CD4-positive, alpha-beta T cell (primary cell): ENCODE measurements around the gene DMAC2. TPM values are rescaled to one million over a fixed set of nuclear protein-coding genes. Genes with fewer than 3 reads are reported as not detected.

Source experiments
- ATAC-seq: fragments of 200-7000 bp; cut with Tn5 transposase; one replicate; pipeline ENCODE4 v1.10.0; 2022; ENCODE audit warnings: mild to moderate bottlenecking; ENCODE audit not compliant: poor library complexity
- CTCF ChIA-PET: fragments of 350-600 bp; sonication (Branson Sonifier 250); formaldehyde crosslinking; loops from one replicate; lab custom pipeline; 2021; ENCODE audit warnings: antibody characterized with exemption, inconsistent platforms; lab: Charles Lee
- POLR2A ChIA-PET: fragments of 350-600 bp; sonication (Branson Sonifier 250); formaldehyde crosslinking; loops from one replicate; lab custom pipeline; 2021; ENCODE audit warnings: antibody characterized with exemption, inconsistent platforms; lab: Charles Lee
- DNase-seq, 14 experiments: peaks; one replicate each; pipeline ENCODE4 v3.0.0-alpha.2; 2013 to 2020; ENCODE audit warnings: mixed read lengths in 2 of 14
- H3K27ac ChIP-seq, 2 donors: one replicate each; pipeline versions ENCODE4 v1.5.1 to v1.7.0; 2013; ENCODE audit warnings: low read length in 2 of 2, low read depth in 1 of 2, mild to moderate bottlenecking in 1 of 2
- H3K27me3 ChIP-seq, 2 experiments: 1 replicate in 1 of 2; 2 replicates in 1 of 2; pipeline versions ENCODE4 v1.6.1 to v1.7.0; 2013; ENCODE audit warnings: low read length in 2 of 2, control low read depth in 1 of 2, mild to moderate bottlenecking in 1 of 2, moderate library complexity in 1 of 2; ENCODE audit not compliant: insufficient read depth in 2 of 2, control insufficient read depth in 1 of 2
- H3K36me3 ChIP-seq: one replicate; pipeline ENCODE4 v1.6.1; 2013; ENCODE audit warnings: low read length, control low read depth; ENCODE audit not compliant: insufficient read depth
- H3K4me1 ChIP-seq: one replicate; pipeline ENCODE4 v1.6.1; 2013; ENCODE audit warnings: low read length, control low read depth; ENCODE audit not compliant: insufficient read depth
- H3K4me3 ChIP-seq: one replicate; pipeline ENCODE4 v1.5.1; 2013; ENCODE audit warnings: mild to moderate bottlenecking, low read length, moderate library complexity
- H3K9me3 ChIP-seq, 2 experiments: 1 replicate in 1 of 2; 2 replicates in 1 of 2; pipeline versions ENCODE4 v1.6.1 to v1.7.0; 2013; ENCODE audit warnings: low read length in 2 of 2, mild to moderate bottlenecking in 2 of 2, control low read depth in 1 of 2, moderate library complexity in 1 of 2; ENCODE audit not compliant: control insufficient read depth in 1 of 2, insufficient read depth in 1 of 2
- H3K27ac Mint-ChIP-seq: one replicate; pipeline ENCODE4 v1.8.0; 2020; ENCODE audit warnings: mixed read lengths
- H3K27me3 Mint-ChIP-seq: one replicate; pipeline ENCODE4 v1.8.0; 2021; ENCODE audit warnings: mixed read lengths
- H3K36me3 Mint-ChIP-seq: one replicate; pipeline ENCODE4 v1.8.0; 2021; ENCODE audit warnings: low read depth, mixed read lengths
- H3K4me1 Mint-ChIP-seq: one replicate; pipeline ENCODE4 v1.8.0; 2021; ENCODE audit warnings: low read depth, mixed read lengths
- H3K4me3 Mint-ChIP-seq: one replicate; pipeline ENCODE4 v1.8.0; 2020; ENCODE audit warnings: mild to moderate bottlenecking, mixed read lengths
- H3K9me3 Mint-ChIP-seq: one replicate; pipeline ENCODE4 v1.8.0; 2020; ENCODE audit warnings: mixed read lengths
- CTCF ChIP-seq: fragments of 200-600 bp; IDR thresholded peaks from one replicate; pipeline ENCODE4 v1.8.0; 2022; ENCODE audit warnings: antibody characterized with exemption, mild to moderate bottlenecking
- intact Hi-C, 2 experiments: fragments of 100-400 bp; cut with DNase I in 1 of 2; cut with micrococcal nuclease in 1 of 2; formaldehyde crosslinking; loops; one replicate each; pipeline versions ENCODE4 v1.15.1 to v1.9.0; 2023 to 2025; cut with DNase I, micrococcal nuclease
- total RNA-seq, 174 experiments: library from RNA in 2 of 174; stranded (reverse) in 2 of 174; gene quantifications; one replicate each; pipeline ENCODE4 v1.2.3 and lab custom pipeline; 2021 to 2026

Gene DMAC2
- total RNA-seq, 2 experiments from 2014 or later = 21.6 to 25.7 TPM

GRCh38 chr19:41449079-41449864 lies 9.6 kb upstream of the DMAC2 start:
- Histone ChIP-seq H3K27me3 (peaks cover 4 to 8% of the 10 kb centered on the region in 2 experiments), H3K36me3 (no peaks in the 10 kb centered on the region), H3K4me1 (peaks cover 20% of the 10 kb centered on the region), H3K9me3 (no peaks in the 10 kb centered on the region), H3K27ac (no peak overlapping the region), H3K4me3 (peak overlapping the region; percentile 32)
- Mint-ChIP-seq H3K4me3 (peak overlapping the region; percentile 73), H3K27ac (no peak overlapping the region), H3K36me3 (no peaks in the 10 kb centered on the region), H3K27me3 (peaks cover 23% of the 10 kb centered on the region), H3K4me1 (no peaks in the 10 kb centered on the region), H3K9me3 (no peaks in the 10 kb centered on the region)
- ChIA-PET CTCF (interaction anchor here (0.6 to 3.7 kb wide), 22 partner anchors 8 to 1886 kb away, joined by 3 to 39 read pairs (median 3); partner anchors contain the start of gene DMAC2), POLR2A (interaction anchor here (0.6 to 2.2 kb wide), 8 partner anchors 9 to 1231 kb away, joined by 3 to 16 read pairs (median 4); partner anchors contain the start of gene CEACAM21)
- peak; percentile 98 for TF ChIP-seq CTCF
- intact Hi-C loops = loop anchor here (1.0 to 2.0 kb wide), 5 partner anchors 114 to 148 kb away; no protein-coding TSS in a partner anchor
- ATAC-seq (peak; percentile 93), DNase-seq (peak; percentile 45 to 83 (median 62))

DNA sequence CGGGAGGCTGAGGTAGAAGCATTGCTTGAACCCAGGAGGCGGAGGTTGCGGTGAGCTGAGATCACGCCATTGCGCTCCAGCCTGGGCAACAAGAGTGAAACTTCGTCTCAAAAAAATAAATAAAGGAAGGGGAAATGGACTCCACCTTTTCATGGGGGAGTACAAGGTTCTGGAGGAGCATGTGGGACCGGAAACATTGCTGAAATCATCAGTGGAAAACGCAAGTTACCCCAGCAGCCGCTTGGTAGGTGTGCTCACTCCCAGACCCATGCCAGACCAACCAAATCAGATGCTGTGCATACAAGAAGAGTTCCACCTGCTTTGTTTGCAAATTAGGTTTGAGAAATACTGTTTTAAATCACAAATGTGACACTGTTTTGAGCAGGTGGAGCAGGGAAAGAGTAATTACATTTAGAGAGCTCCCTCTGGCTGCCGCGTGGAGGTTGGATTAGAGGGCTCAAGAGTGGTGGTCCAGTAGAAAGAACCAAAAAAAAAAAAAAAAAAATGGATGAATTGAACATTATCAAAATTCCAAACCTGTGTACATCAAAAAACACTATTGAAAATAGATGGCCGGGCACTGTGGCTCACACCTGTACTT lies 8.1 kb upstream of the DMAC2 start:
- POLR2A ChIA-PET = interaction anchor here (2.1 to 2.2 kb wide), 2 partner anchors 116 to 123 kb away, joined by 7 to 16 read pairs; no protein-coding TSS in a partner anchor
- Mint-ChIP-seq H3K27ac (no peak overlapping the region), H3K4me1 (no peaks in the 10 kb centered on the region), H3K36me3 (no peaks in the 10 kb centered on the region), H3K9me3 (no peaks in the 10 kb centered on the region), H3K27me3 (peaks cover 34% of the 10 kb centered on the region), H3K4me3 (no peak overlapping the region)
- DNase-seq = no peak
- ATAC-seq = no peak
- H3K4me1 ChIP-seq = peaks cover 20% of the 10 kb centered on the region
- no peaks in the 10 kb centered on the region for H3K9me3 ChIP-seq
- H3K27me3 ChIP-seq = peaks cover 4 to 8% of the 10 kb centered on the region in 2 experiments
- no peak overlapping the region for H3K4me3 ChIP-seq
- TF ChIP-seq CTCF = no peak
- CTCF ChIA-PET = interaction anchor here (2.0 to 2.6 kb wide), 4 partner anchors 8 to 147 kb away, joined by 5 to 18 read pairs (median 13); partner anchors contain the start of gene DMAC2
- no peak overlapping the region for H3K27ac ChIP-seq
- intact Hi-C loops = loop anchor here in 1 of 2 experiments (2.0 kb wide), 1 partner anchor 115 kb away; no protein-coding TSS in a partner anchor
- H3K36me3 ChIP-seq = no peaks in the 10 kb centered on the region

GRCh38 chr19:41445575-41445974 lies 5.9 kb upstream of the DMAC2 start:
- H3K27me3 Mint-ChIP-seq = peaks cover 34% of the 10 kb centered on the region
- no peak overlapping the region for H3K27ac Mint-ChIP-seq
- Histone ChIP-seq H3K27me3 (peaks cover 4 to 8% of the 10 kb centered on the region in 2 experiments), H3K4me1 (peaks cover 20% of the 10 kb centered on the region), H3K4me3 (no peak overlapping the region), H3K9me3 (no peaks in the 10 kb centered on the region), H3K27ac (no peak overlapping the region), H3K36me3 (no peaks in the 10 kb centered on the region)
- no peaks in the 10 kb centered on the region for H3K4me1 Mint-ChIP-seq
- ChIA-PET CTCF (no interaction called here), POLR2A (no interaction called here)
- H3K36me3 Mint-ChIP-seq = no peaks in the 10 kb centered on the region
- DNase-seq (no peak), ATAC-seq (no peak)
- no peak overlapping the region for H3K4me3 Mint-ChIP-seq
- no peak for TF ChIP-seq CTCF
- no peaks in the 10 kb centered on the region for H3K9me3 Mint-ChIP-seq
- intact Hi-C loops = no loop called here
